Testis (tissue), 2 donors: ENCODE data around the gene GMPPB.

ENCODE experiments used
- POLR2A ChIP-seq: fragments of 450-650 bp; IDR thresholded peaks from one replicate; pipeline ENCODE4 v1.6.1; 2017; ENCODE audit warnings: antibody characterized with exemption, mild to moderate bottlenecking, moderate library complexity
- TF ChIP-seq, protein P1 (sequence below), 3 experiments: fragments of 450-650 bp in 2 of 3; fragments of 200-600 bp in 1 of 3; sonication (generic) in 1 of 3; IDR thresholded peaks; one replicate each; pipeline ENCODE4 v1.5.1; 2016 to 2019; ENCODE audit warnings: antibody characterized with exemption in 3 of 3, mild to moderate bottlenecking in 2 of 3, moderate library complexity in 1 of 3

DNA sequence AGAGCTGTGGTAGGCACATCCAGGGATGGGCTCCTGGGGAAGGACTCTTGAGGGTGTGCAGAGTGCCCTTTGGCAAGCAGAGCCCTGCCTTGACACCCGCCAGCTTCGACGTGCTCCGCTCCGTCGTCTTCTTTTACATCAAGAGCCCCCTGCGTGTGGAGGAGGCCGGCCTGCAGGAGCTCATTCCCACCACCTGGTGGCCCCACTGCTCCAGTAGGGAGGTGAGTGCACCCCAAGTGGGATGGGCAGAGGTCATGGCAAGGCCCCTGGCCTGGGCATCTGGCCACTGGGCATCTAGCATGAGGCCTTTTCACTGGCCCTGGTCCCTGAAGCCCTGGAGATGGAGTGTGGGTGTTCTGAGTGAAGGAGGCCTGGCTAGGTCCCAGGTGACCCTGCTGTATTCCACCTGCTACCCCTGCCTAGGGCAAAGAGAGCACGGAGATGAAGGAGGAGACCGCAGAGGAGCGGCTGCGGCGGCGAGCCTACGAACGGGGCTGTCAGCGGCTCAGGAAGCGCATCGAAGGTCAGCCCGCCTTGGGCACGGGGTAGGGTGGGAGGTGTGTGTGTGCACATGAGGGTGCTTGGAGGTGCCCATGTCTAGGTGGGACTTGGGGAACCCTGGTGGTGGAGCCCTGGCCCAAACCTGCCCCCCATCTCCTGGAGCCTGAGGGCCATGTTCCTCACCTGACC lies 22.2 kb downstream of the GMPPB start:
- TF ChIP-seq, protein P1, sequence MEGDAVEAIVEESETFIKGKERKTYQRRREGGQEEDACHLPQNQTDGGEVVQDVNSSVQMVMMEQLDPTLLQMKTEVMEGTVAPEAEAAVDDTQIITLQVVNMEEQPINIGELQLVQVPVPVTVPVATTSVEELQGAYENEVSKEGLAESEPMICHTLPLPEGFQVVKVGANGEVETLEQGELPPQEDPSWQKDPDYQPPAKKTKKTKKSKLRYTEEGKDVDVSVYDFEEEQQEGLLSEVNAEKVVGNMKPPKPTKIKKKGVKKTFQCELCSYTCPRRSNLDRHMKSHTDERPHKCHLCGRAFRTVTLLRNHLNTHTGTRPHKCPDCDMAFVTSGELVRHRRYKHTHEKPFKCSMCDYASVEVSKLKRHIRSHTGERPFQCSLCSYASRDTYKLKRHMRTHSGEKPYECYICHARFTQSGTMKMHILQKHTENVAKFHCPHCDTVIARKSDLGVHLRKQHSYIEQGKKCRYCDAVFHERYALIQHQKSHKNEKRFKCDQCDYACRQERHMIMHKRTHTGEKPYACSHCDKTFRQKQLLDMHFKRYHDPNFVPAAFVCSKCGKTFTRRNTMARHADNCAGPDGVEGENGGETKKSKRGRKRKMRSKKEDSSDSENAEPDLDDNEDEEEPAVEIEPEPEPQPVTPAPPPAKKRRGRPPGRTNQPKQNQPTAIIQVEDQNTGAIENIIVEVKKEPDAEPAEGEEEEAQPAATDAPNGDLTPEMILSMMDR (IDR thresholded peaks at IDR 0.05): peak in 2 of 3 experiments; percentile 35 to 44
- TF ChIP-seq POLR2A: no peak
